Islet of Langerhans (tissue), 1 donor: Measurements from ENCODE around the gene ZNF888.
A peak's percentile ranks its signal among the peaks of the same experiment; 100 is the strongest.

Experiments
- FAIRE-seq: peaks from one replicate; lab custom pipeline; 2011; peaks lifted over from hg19 to GRCh38; lab: Jason Lieb, UNC

The ZNF888 gene

DNA sequence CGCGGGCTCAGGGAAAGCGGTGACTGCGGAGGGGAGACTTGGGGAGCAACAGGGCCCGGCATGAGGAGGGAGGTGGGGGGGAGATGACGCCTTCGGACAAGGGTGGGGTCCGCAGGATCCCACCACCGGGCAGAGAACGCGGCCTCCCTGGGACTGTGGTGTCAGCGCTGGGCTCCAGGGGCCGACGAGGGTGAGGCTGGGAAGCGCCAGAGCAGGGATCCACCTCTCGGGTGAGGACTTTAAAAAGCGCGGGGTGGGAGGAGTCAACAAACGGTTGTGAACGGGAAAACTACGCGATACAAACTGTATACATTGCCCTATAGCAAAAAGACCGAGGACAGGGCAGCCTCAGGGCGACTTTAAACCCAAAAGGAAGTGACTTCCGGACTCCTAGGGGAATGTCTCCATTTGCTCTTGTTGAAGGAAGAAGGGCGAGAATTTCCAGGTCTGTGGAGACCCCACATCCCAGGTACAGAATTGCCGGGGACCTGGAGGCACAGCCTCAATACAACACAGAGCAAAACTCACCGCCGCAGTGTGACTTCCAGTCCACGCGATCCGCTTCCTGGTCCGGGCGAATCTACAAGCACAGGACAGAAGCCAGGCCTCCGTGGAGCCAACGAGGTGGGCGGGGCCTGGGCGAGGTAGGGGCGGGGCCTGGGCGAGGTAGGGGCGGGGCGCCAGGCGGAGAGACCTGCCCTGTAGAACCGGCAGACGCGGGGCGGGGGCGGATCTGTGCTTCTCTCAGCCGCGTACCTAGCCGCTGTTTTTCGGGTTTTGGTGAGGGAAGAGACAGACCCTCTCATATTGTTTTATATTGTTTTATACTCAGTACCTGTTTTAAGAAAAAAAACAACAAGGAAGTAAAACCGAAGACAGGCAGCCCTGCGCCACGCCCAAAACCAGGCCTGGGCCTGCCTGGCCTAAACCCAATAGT lies at the start of gene ZNF888:
Gene ZNF888, minus strand, starts transcription at position 588 of the 937 bp plus-strand sequence. CDS start 5,555 bp downstream, outside the sequence.
- no peak for FAIRE-seq

DNA sequence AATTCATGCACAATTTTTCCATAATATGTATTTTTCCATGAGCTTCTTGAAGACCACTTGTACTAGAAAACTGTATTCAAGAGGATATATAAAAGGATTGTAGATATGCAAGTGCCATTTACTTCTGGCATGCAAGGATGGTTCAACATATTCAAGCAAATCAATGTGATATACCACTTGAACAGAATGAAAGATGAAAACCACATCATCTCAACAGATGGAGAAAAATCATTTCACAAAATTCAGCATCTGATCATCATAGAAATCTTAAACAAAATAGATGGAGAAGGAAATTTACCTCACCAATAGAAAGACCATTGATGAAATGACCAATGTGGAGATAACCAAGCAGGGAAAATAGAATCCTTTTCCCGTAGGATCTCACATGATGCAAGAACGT lies 44.5 kb upstream of the ZNF888 start:
- no peak for FAIRE-seq

DNA sequence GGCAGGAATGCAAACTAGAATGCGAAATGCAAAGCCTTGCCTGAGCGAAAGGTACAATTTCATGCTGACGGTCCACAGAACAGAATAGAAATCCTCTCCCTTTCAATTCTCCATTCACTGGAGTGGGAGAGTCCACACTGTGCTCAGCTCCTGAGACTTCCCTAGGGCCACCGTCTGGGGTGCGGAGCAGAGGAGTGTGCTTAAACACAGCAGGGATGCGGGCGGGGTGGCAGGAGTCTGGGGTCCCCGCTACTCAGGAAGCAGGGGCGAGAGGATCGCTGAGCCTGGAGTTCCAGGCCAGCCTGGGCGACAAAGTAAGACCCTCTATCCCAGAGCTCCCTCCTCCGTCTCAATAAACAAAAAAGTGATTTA lies 40.0 kb upstream of the ZNF888 start:
- no peak for FAIRE-seq

DNA sequence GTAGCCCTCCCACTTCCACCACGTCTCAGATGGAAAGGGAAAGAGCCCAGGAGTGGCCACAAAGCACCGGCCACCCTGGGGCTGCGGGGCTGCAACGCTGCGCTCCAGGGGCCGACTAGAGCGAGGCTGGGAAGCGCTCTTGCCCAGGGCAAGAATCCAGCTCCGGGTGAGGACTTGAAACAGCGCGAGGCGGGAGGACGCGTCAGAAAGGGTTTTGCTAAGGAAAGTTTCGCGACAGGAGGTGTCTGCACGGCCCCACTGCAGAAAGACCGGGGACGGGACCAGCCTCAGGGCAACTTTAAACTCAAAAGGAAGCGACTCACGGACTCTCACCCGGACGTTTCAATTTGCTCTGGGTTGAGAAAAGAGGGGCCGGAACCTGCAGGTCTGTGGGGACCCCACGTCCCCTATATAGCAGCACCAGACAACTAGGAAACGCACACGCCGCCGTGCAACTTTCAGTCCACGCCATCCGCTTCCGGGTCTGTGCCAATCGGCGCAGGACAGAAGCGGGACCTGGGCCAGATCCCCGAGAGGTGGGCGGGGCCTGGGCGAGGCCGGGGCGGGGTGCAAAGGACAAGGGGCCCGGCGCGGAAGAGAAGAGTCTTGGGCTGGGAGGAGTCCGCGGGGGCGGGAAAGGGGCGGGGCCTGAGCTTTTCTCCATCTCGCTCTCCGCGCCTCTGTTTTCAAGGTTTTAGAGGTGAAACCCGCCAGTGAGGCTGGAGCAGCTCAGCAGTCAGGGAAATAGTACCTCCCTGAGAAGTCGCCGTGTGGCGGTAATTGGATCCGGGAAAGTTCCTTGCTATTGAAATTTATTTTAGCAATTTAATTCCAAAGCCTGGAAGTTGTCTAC lies 39.4 kb upstream of the ZNF888 start, which contains the start of gene ZNF816:
Gene ZNF816, minus strand, starts transcription at position 488 of the 853 bp plus-strand sequence. CDS start 6,792 bp downstream, outside the sequence.
- no peak for FAIRE-seq

DNA sequence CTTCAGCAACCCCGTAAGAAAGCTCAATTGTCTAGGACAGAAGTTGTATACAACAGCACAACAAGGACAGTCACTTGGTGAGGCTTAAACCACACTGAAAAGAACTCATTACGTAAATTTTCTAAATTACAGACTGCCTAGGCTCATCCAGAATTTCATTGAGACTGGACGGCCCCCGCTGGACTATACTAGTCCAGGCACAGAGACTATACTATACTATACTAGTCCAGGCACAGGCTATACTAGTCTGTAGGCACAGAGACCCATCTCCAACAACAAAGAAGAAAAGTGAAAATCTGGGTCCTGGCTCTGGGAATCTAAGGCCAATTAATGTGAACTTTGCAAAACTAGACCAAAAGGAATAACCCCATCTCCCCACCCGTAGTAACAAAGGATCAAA lies 38.8 kb upstream of the ZNF888 start:
- no peak for FAIRE-seq

DNA sequence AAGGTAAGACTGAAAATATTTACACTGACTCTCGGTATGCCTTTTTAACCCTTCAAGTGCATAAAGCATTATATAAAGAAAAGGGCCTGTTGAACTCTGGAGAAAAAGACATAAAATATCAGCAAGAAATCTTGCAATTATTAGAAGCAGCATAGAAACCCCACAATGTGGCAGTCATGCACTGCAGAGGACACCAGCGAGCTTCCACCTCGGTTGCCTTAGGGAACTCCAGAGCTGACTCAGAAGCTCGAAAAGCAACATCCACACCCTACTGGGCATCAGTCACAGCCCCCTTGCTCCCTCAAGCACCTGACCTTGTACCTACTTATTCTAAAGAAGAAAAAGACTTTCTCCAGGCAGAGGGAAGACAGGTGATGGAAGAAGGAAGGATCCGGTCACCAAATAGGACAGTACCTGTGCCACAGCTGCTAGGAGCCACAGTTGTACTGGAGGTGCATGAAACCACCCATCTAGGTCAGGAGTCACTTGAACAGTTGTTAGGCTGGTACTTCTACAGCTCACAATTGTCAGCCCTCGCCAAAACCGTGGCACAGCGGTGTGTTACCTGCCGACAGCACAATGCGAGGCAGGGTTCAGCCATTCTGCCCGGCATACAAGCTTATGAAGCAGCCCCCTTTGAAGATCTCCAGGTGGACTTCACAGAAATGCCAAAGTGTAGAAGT lies 36.5 kb upstream of the ZNF888 start:
- no peak for FAIRE-seq

DNA sequence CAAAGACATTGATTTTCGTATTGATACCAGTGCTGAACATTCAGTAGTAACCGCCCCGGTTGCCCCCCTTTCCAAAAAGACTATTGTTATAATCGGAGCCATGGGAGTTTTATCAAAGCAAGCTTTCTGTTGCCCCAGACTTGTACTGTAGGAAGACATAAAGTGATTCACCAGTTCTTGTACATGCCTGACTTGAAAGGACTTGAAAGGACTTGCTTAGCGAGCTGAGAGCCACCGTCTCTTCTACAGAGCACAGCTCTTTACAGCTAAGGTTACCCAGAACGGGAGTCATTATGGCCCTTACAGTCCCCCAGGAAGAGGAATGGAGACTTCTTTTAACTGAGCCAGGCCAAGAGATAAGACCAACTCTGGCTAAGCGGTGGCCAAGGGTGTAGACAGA lies 34.4 kb upstream of the ZNF888 start:
- FAIRE-seq: no peak

DNA sequence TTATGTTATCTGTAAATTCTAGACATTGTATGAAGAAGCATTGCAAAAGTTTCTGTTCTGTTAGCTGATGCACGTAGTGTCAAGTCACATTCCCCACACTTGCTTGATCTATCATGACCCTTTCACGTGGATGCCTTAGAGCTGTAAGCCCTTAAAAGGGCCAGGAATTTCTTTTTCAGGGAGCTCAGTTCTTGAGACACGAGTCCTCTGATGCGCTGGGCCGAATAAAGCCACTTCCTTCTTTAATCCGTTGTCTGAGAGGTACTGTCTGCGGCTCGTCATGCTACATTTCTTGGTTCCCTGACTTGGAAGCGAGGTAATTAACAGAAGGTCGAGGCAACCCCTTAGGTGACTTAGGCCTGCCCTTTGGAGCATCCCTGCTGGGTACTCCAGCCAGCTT lies 33.7 kb upstream of the ZNF888 start:
- no peak for FAIRE-seq

DNA sequence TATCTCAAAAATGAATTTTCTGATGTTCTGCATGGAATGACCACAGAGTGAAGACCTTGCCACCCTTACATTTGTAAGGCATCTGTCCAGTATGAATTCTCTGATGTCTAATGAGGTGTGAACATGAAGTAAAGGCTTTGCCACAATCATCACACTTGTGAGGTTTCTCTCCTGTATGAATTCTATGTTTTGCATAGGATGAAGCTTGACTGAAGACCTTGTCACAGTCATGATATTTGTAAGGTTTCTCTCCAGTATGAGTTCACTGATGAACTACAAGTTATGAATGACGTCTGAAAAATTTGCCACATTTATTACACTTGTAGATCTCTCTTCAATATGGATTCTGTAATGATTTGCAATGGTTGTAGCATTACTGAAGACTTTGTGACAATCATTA lies 26.2 kb upstream of the ZNF888 start:
- FAIRE-seq: no peak

DNA sequence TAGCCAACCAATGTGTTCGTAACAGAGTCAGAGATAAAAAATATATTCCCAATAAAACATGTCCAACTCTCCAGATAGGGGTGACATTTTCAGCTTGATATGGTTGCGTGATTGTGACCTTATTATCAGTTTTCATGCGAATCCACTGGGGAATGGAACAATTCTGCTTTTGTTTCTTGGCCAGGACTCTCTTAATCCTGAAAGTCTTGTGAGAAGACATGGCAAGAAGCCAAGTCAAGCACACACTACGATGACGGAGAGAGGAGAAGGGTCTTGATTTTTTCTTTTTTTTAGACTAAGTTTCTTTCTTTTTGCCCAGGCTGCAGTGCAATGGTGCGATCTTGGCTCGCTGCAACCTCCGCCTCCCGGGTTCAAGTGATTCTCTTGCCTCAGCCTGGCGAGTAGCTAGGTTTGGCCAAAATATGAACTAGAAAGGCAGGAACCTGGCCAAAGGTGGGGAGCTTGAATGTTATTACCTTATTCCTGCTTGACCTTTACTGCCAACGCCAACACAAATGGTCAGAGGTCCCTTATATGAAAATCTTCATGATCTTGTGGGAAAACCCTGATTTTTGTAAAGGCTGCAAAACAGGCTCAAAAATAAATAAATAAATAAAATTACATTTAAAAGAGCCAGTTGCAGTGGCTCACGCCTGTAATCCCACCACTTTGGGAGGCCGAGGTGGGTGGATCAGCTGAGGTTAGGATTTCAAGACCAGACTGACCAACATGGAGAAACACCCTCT lies 25.0 kb upstream of the ZNF888 start:
- no peak for FAIRE-seq

DNA sequence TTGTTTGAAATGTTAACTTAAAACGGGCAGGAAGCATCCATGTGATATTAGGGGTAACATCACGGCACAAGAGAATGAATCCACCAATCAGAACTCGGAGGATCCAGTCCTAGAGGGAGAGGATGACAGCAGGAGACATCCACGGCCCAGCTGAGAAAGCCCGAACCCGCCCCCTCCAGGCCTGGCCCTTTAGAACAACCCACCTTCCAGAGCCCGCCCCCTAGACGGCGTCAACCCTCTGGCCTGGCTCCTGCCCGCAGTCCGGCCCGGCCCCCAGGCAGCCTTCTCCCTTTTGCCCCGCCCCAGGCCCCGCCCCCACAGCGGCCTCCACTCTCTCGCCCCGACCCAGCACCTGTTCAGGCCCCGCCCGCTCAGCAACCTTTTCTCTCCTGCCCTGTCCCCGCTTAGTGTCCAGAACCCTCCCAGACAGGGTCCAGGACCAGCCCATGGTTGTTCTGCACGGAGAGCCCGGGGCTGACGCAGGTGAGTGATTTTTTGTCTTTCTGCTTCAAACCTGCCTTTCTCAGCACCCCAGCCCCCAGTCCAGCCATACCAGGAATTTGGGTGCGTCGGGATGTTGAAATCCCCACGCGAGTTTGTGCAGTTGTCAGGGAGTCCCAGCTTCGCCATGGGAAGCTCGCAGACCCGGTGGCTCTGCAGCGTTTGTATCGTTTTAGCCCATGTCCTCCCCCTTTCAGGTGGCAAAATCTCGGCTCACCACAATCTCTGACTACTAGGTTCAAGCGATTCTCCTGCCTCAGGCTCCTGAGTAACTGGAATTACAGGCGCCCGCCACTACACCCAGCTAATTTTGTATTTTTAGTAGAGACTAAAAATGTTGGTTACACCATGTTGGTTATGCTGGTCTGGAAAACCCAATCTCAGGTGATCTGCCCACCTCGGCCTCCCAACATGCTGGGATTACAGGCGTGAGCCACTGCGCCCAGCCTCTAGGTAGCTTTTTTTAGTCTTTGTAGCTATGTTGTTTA lies 23.4 kb upstream of the ZNF888 start:
- no peak for FAIRE-seq

DNA sequence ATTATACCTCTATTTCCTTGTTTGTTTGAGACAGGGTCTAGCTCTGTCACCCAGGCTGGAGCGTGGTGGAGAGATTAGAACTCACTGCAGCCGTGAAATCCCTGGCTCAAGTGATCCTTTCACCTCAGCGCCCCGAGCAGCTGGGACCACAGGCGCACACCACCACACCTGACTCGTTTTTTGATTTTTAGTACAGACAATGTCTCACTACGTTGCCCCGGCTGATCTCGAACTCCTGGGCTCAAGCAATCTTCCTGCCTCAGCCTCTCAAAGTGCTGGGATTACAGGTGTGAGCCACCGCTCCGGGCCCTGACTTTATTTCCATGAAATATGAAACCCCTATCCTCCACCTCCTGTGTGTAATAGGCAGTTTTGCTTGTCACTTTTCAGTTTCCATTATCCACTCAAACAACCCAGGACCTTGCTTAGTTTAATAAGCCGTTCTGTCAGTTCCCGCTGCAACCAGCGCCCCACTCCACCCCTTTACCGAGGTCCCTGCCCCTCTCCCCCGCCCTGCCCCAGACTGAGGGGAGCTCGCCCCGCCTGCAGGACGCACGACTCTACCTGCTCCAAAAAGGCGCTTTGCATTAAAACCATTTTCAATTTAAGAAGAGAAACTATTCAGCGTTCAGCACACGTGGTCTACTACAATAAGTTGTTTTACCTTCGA lies 22.6 kb upstream of the ZNF888 start:
- no peak for FAIRE-seq

DNA sequence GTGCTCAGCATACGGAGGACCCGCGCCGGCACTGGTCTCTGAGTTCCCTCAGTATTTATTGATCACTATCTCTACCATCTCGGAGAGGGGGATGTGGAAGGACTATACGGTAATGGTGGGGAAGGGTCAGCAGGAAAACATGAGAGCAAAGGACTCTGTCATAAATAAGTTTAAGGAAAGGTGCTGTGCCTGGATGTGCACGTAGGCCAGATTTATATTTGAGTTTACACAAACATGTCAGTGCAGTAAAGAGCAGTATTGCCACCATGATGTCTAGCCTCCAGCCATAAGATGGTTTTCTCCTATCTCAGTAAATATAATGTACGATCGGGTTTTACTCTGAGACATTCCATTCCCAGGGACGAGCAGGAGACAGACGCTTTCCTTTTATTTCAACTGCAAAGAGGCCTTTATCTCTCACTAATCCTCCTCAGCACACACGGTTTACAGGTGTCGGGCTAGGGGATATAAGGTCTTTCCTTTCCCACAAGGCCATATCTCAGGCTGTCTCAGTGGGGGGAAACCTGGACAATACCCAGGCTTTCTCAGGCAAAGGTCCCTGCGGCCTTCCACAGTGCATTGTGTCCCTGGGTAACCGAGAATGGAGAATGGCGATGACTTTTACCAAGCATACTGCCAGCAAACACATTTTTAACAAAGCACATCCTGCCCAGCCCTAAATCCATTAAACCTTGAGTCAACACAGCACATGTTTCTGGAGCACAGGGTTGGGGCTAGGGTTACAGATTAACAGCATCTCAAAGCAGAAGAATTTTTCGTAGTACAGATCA lies 21.7 kb upstream of the ZNF888 start:
- FAIRE-seq: peak; percentile 21

DNA sequence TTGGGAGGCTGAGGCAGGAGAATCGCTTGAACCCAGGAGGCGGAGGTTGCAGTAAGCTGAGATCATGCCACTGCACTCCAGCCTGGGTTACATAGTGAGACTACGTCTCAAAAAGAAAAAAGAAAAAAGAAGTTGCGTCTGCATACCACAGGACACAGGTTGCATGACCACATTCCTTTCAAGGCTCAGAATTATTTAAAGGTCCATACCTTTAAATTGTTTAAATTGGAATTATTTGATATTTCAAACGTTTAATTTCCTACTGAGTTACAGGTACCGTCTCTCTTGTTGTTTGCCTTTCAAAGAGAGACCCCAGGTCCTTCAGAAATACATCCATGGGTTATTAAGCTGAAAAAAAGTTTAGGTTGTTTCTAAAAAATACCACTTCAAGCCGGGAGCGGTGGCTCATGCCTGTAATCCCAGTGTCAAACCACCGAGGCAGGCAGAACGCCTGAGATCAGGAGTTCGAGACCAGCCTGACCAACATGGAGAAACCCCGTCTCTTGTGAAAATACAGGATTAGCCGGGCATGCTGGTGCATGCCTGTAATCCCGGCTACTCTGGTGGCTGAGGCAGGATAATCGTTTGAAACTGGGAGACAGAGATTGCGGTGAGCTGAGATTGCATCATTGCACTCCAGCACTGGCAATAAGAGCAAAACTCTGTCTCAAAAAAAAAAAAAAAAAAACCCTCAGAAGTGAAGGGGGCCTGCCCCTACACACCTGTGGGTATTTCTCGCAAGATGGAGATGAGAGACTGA lies 20.8 kb upstream of the ZNF888 start:
- no peak for FAIRE-seq

DNA sequence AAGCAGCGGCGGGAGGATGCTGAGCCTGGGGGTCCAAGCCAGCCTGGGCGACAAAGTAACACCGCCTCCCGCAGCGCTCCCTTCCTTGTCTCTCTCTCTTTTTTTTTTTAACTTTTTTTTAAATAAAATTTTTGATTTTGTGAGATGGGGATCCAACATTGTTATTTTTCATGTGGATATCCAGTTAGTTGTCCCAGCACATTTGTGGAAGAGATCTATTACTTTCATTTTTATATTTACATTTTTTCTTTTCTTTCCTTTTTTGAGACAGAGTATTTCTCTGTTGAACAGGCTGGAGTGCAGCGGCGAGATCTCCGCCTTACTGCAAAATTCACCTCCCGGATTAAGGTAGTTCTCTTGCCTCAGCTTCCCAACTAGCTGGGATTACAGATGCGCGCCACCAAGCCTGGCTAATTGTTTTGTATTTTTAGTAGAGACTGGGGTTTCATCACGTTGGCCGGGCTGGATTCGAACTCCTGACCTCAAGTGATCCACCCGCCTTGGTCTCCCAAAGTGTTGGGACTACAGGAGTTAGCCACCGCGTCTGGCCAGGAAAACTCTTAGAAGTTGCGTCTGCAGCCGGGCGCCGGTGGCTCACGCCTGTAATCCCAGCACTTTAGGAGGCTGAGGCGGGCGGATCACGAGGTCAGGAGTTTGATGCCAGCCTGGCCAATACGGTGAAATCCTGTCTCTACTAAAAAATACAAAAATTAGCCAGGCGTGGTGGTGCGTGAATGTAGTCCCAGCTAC lies 20.1 kb upstream of the ZNF888 start:
- FAIRE-seq: no peak

DNA sequence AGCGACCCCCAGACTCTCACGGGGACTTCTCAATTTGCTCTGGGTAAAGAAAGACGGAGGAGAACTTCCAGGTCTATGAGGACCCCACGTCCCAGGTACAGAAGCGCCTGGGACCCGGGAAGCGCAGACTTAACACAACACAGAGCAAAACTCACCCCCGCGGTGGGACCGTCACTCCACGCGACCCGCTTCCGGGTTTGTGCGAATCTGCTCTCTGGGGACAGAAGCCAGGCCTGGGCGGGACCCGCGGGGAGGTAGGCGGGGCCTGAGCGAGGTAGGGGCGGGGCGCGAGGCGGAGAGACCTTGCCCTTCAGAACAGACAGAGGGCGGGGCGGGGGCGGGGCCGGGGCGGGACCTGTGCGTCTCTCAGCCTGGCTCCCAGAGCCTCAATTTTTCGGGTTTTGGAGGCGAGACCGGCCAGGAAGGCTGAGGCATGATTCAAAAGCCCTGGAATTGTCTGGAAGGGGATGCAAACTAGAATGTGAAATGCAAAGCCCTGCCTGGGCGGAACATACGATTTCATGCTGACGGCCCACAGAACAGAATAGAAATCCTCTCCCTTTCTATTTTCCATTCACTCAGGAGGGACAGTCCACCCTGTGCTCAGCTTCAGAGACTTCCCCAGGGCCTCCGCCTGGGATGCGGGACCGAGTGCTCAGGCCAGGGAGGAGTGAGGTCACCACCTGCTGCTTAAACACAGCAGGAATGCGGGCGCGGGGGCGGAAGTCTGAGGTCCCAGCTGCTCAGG lies 19.3 kb upstream of the ZNF888 start:
- peak; percentile 36 for FAIRE-seq

DNA sequence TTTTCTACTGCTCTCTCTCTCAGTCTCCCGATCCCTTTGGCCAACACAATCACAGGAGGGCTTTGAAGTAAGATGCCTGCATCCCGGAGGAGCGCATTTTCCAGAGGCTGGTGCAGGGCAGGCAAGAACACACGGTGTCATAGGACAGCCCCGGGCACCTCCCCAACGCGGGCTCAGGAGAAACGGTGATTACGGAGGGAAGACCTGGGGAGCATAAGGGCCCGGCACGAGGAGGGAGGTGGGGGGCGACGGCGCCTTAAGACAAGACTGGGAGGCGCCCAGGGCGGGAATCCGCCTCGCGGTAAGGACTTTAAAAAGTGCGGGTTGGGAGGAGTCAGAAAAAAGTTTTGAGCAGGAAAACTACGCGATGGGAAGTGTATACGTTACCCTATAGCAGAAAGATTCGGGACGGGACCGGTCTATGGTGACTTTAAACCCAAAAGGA lies 18.7 kb upstream of the ZNF888 start:
- no peak for FAIRE-seq
